HG02571 (cell line): ENCODE measurements around the gene TTLL8.
A peak's percentile ranks its signal among the peaks of the same experiment; 100 is the strongest.
"Not testable (repeated sequence)": the region's sequence is repeated elsewhere in the genome, so short reads cannot be mapped to it uniquely, and the experiment has no call there.

ENCODE experiments used
- ATAC-seq: cut with Tn5 transposase; IDR thresholded peaks from one replicate; pipeline ENCODE4 v1.9.1; 2021; ENCODE audit warnings: mild to moderate bottlenecking, moderate library complexity; ENCODE audit not compliant: unreplicated experiment

TTLL8 gene

DNA sequence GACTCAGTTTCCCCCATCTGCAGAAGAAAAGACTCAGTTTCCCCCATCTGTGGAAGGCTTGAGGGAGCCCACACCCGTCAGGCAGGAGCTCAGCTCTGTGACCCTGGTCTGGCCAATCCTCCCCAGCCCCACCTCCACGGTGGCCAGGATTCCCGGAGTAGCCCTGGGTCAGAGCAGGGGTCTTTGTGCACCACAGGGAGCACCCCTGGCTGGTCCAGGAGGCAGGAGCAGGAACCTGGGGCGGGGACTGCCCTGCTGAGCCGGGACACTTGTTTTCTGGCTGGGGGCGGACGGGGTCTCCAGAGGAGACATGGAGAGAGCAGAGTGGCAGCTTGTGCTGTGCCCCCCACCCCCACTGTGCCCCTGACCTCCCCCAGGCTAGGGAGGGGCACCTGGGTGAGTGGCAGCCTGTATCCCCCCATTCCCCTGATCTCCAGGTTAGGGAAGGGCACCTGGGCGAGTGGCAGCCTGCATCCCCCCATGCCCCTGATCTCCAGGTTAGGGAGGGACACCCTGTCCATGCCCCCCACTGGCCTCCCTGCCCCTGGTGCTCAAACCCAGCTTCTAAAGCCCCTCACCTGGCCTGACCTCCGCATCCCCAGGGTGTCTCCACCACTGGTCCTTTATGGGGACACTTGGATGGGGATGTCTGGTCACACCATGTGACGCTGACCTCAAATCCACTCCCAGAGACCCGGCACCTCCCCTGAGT, 64.3 kb downstream of the TTLL8 start:
- ATAC-seq: no peak

DNA sequence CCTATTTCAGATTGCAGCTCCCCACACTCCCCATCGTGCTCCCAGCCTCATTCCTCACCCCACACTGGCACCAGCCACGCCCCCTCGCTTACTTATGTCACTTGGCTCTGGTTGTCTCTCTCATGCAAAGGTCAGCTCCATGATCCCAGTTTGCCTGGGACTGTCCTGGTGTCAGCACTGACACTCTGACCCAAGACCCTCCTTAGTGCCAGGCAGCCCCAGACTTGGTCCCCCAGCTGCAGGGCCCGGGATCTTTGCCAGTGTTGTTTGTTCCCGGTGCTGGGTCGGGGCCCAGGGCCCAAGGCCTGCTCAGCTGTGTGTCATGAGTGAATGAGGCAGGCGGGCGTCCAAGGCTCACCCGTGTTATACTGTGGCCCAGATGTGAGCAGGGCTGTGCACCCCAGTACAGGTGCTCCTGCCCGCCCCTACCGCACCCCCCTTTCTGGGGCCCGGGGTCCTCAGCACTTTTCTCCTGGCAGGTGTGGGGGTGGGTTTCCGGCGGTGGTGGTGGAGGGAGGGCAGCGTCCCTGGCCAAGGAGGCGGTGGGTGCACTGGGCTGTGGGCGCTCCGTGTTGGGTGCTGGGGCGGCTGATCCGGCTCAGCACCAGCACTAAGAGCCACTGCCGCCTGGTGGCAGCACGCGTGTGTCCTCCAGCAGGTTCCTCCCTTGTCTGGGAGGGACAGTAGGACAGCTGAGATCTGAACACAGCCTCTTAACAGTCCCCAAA, 65.0 kb downstream of the TTLL8 start:
- no peak for ATAC-seq

DNA sequence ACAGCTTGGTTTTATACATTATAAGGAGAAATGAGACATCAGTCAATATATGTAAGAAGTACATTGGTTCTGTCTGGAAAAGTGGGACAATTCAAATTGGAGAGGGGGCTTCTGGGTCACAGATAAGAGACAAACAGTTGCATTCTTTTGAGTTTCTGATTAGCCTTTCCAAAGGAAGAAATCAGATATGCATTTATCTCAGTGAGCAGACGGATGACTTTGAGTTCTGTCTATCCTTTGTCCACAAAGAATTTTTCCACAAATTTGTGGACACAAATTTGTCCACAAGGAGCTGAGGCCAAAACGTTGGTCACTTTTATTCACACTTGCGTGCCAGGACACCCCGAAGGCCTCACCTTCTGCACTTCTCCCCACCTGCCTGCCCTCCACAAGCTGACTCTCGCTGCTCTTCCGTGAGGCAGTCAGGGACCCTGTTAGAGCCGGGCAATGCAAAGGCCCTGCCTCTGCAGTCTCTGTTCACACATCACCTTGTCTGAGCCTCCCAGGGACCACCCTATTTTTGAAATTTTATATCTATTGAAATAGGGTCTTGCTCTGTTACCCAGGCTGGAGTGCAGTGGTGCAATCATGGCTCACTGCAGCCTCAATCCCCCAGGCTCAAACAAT, 66.1 kb downstream of the TTLL8 start:
- ATAC-seq: no peak

DNA sequence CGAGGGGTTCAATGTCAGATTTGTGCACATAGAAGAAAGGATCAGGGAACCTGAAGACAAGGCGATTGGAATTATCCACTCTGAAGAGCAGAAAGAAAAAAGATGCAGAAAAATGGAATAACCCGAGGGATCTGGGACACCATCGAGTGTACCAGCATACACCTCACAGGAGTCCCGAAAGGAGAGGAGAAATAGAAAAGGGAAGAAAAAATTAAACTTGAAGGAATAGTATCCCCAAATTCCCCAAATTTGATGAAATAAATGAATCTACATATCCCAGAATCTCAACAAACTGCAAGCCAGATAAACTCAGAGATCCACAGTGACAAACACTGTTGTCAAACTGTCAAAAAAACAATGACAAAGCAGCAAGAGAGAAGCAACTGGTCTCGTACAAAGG, 66.9 kb downstream of the TTLL8 start:
- no peak for ATAC-seq

DNA sequence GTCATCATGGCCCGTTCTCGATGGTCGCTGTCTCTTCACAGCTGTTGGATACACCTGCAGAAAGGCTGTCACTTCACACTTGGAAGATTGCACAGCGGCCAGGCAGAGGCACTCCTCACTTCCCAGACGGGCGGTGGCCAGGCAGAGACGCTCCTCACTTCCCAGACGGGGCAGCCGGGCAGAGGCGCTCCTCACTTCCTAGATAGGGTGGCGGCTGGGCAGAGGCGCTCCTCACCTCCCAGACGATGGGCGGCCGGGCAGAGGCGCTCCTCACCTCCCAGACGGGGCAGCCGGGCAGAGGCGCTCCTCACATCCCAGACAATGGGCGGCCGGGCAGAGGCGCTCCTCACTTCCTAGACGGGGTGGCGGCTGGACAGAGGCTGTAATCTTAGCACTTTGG, 68.3 kb downstream of the TTLL8 start:
- ATAC-seq: not testable (repeated sequence)

DNA sequence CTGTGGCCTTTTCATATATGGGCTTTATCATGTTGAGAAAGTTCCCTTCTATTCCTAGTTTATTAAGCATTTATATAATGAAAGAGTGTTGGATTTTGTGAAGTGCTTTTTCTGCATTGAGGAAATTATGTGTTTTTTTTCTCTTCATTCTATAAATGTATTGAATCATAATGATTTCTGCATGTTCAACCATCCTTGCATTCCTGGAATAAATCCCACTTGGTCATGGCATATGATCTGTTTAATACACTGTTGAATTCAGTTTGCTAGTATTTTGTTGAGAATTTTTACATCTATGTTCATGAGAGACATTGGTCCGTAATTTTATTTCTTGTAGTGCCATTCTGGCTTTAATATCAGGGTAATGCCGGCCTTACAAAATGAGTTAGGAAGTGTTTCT, 71.8 kb downstream of the TTLL8 start:
- no peak for ATAC-seq

DNA sequence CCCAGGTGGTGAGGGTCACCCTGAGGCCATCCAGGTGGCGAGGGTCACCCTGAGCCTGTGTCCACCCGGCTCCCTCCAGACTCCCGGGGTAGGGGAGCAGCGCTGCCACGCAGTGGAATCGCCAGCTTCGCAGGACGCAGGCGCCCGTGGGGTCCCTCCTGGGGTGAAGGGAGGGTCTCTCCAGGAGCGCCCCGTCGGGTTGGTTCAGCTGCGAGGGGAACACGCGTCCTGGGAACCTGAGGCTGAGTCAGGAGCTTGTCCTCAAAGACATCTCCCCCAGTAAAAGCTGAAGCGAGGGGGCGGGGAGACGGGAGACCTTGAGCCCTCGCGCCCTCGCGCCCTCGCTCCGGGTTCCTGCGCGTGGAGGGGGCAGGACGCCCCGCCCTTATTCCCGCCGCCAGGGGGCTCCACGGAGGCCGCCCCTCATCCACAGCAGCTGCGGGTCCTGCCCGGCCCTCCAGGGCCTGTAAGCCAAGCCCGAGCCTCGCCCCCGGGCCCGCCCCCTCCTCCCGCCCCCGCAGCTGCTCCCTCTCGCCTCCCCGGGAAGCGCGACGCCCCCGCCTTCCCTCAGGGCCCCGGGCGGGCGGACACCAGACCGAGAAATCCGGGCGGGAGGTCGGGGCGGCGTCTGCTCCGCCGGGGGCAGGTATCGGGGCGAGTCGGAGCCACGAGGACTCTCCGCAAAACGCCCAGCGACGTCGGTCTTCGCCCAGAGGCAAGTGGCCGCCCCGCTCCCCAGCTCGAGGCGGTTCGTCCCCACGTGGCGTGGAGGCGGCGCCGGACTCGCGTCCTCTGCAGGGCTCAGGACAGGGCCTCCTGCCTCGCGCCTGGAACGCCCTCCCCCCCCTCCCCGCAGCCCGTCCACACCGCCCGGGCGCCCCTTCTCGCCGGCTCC, 74.7 kb downstream of the TTLL8 start:
- ATAC-seq: no peak

DNA sequence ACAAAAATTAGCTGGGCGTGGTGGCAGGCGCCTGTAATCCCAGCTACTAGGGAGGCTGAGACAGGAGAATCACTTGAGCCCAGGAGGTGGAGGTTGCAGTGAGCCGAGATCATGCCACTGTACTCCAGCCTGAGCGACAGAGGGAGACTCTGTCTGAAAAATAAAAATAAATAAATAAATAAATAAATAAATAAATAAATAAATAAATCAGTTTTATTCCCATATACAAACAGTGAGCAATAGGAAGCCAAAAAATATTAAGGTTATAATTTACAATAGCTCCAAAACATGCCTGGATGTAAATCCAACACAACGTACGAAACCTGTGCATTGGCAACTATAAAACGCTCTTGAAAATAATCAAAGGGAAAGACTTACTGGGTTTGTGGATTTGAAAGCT, 76.3 kb downstream of the TTLL8 start:
- not testable (repeated sequence) for ATAC-seq

DNA sequence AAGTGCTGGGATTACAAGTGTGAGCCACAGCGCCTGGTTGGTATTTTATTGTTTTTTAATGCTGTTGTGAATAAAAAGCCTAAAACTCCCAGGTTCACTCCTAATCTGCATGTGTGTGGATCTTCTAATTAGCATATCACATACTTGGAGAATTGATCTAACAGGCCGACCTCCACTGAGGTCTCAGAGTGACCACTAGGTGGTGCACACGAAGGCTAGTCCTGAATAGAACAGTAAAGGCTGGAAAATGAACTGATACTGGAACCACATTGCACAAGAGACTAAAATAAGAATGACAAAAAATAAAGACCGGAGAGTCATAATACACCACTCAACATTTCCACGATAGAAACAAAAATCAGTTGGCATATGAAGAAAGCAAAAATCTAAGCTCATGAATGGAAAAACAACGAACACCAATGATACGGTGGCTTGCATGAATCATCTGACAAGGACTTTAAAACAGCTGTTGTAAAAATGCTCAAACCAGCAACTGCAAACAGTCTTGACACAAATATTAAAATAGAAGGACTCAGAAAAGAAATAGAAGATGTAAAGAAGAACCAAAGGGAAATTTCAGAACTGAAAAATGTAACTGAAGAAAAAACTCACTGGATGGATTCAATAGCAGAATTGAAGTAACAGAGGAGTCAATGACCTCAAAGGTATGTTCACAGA, 78.4 kb downstream of the TTLL8 start:
- no peak for ATAC-seq

DNA sequence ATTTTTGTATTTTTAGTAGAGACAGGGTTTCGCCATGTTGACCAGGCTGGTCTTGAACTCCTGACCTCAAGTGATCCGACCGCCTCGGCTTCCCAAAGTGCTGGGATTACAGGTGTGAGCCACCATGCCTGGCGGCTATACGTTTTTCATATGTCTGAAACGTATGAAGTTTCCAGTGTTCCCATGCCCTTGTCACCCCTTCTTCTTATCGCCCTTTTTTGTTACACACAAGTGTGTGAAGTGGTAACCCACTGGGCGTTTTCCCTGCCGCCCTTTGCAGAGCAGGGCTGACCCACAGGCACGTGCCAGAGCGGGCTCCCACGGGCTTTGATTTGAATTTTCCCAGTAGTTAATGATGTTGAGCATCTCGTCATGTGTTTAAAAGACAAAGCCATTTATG, 80.5 kb downstream of the TTLL8 start:
- no peak for ATAC-seq

DNA sequence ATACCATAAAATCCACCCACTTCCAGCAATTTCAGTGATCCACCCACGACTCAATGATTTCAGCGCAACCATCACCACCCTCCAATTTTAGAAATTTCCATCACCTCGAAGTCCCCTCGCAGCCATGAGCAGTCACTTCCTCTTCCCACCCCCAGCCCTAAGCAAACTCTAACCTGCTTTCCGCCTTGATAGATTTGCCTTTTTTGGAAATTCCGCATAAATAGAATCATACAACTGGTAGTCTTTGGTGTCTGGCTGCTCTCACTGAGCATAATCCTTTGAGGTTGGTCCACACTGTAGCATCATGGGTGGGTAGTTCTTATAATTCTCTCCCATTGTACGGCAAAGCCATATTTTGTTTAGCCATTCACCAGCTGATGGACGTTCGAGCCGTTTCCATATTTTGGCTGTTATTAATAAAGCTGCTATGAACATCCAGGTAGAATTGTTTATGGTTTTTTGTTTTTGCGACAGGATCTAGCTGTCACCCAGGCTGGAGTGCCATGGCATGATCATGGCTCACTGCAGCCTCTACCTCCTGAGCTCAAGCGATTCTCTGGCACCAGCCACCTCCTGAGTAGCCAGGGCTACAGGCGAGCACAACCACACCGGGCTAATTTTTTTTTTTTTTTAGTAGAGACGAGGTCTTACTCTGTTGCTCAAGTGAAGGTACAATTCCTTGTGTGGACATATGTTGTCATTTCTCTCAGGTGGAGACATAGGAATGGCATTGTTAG, 81.5 kb downstream of the TTLL8 start:
- ATAC-seq: no peak

DNA sequence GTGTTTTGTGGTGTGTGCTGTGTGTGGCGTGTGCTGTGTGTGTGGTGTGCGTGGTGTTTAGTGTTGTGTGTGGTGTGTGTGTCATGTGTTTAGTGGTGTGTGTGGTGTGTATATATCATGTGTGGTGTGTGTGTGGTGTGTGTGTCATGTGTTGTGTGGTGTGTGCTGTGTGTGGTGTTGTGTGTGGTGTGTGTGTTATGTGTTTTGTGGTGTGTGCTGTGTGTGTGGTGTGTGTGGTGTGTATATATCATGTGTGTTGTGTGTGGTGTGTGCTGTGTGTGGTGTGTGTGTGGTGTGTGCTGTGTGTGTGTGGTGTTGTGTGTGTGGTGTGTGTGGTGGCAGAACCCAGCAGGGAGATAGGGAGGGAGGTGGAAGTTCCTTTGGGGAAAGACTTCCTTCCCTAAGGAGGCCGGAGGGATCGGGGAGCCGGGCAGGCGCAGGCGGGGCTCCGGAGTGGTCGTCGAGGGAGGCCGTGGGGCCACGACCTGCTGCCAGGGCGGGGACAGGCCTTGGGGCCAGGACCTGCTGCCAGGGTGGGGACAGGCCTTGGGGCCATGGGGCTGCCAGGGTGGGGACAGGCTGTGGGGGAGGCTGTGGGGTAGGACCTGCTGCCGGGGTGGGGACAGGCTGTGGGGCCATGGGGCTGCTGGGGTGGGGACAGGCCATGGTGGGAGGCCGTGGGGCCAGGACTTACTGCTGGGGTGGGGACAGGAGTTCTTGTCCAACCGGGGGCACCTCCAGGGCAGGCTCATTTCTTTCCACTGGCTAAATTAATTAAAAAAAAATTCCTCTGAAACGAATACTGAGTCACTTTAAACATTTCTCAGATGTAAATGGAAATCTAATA, 82.3 kb downstream of the TTLL8 start:
- ATAC-seq: no peak

DNA sequence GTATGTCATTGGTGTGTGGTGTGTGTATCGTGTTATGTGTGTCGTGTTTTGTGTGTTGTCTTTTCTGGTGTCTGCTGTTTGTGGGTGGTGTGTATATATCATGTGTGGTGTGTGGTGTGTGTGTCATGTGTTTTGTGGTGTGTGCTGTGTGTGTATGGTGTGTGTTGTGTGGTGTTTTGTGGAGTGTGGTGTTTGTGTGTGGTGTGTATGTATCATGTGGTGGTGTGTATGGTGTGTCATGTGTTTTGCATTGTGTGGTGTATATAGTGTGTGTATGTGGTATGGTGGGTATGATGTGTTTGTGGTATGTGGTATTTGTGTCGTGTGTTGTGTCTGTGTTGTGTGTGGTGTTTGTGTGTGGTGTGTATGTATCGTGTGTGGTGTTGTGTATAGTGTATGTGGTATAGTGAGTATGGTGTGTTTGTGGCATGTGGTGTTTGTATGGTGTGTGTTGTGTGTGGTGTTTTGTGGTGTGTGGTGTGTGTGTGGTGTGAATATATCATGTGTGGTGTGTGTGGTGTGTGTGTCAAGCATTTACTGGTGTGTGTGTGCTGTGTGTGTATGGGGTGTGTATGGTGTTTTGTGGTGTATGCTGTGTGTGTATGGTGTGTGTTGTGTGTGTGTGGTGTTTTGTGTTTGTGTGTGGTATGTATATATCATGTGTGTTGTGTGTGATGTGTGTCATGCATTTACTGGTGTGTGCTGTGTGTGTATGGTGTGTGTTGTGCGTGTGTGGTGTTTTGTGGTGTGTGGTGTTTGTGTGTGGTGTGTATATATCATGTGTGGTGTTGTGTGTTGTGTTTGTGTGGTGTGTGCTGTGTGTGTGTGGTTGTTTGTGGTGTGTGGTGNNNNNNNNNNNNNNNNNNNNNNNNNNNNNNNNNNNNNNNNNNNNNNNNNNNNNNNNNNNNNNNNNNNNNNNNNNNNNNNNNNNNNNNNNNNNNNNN, 84.8 kb downstream of the TTLL8 start:
- no peak for ATAC-seq

DNA sequence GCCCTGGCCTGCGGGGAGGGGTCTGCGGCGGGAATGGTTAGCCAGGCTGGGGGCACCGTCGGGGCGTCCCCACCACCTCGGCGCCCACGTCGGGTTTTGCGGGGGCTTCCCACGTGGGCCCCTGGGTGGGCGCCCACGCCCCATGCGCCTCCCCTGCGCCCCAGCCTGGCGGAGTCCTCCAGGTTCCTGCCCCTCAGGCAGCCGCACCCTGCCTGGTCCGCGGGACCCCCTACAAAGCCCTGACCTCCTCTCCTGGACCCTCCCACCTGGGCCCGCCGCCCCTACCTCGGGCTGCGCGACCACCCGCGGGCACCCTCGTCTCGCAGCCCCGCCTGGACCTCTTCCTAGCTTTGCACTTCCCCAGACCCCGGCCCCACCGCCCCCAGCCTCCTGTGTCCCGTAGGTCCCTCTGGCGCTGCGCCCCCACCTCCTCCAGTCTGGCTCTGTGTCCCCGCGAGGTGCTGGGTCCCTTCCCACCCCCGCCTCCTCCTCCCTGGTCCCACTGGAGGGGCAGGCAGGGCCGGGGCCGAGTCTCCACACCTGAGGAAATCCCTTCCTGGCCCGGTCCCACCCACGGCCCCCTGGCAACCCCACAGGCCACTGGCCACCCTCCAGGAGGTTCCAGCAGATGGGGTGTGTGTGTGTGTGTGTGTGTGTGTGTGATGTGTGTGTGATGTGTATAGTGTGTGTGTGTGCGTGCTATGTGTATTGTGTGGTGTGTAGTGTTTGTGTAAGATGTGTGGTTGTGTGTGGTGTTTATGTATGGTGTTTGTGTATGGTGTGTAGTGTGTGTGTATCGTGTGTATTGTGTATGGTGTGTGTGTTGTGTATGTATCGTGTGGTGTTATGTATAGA, 85.7 kb downstream of the TTLL8 start:
- ATAC-seq: no peak

DNA sequence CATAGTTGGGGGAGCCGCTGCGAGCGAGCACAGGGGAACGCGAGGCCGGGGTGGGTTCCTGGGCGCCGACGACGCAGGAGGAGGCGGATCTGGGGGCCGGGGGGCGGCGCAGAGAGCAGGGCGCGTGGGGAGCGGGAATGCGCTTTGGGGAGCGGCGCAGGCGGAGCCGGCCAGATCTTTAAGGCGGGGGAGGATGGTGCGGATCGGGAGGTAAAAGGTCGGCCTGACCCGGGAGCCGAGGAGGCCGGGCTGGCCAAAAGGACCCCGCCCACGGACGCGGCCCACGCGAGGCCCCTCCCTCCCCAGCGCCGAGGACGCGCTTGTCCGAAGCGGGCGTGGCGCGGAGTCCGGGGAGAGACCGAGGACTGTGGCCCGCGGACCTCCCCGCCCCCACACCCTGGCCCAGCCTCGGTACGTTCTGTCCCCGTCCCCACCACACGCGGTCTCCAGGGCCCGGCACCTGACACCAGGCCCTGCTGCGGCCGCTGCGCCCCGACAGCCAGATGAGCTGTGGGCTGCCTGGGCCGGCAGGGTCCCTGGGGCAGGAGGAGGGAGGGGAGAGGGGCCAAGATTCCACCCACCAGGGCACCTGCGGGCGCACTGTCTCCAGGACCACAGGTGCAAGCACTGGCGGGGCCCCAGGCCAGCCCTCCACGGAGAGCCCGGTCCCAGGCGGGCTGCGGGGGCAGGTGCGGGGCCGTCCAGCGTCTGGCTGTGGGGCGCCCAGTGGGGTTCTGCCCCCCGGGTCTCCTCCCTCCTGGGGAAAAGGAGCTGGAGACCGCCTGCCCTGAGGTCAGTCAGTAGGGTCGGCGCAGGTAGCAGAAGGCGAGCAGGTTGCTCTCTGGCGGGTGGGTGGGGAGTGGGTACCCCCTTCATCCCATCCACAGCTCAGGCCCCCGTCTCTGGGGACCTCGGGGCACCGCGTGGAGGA, 86.6 kb downstream of the TTLL8 start:
- ATAC-seq: peak; percentile 27
